OCI-LY1 (cell line): ENCODE results near the gene CPSF4L.

Source experiments
- H2AFZ ChIP-seq: fragments of 200-600 bp; sonication (generic), shearing (Covaris generic); 2 replicates; pipeline ENCODE4 v1.6.0; 2014; ENCODE audit warnings: antibody characterized with exemption, mild to moderate bottlenecking, low read length
- H3F3A ChIP-seq: fragments of 200-600 bp; sonication (generic), shearing (Covaris generic); 2 replicates; pipeline ENCODE4 v1.6.0; 2014; ENCODE audit warnings: mild to moderate bottlenecking, antibody characterized with exemption, low read length, moderate library complexity; ENCODE audit not compliant: insufficient read depth
- H3K27ac ChIP-seq: fragments of 200-600 bp; sonication (generic); 2 replicates; pipeline ENCODE4 v1.5.1; 2014; ENCODE audit warnings: low read length, mixed run types, mild to moderate bottlenecking, low read depth; ENCODE audit not compliant: poor library complexity, severe bottlenecking
- H3K27me3 ChIP-seq: fragments of 200-600 bp; sonication (generic); 2 replicates; pipeline ENCODE4 v1.6.0; 2014; ENCODE audit warnings: antibody characterized with exemption, mild to moderate bottlenecking, low read length, moderate library complexity; ENCODE audit not compliant: insufficient read depth
- H3K36me3 ChIP-seq: fragments of 200-600 bp; sonication (generic); 2 replicates; pipeline ENCODE4 v1.6.1; 2014; ENCODE audit warnings: mild to moderate bottlenecking, antibody characterized with exemption, low read length, moderate library complexity, mixed read lengths; ENCODE audit not compliant: insufficient read depth
- H3K4me1 ChIP-seq: fragments of 200-600 bp; sonication (generic); 2 replicates; pipeline ENCODE4 v1.5.1; 2014; ENCODE audit warnings: mild to moderate bottlenecking, low read length, moderate library complexity; ENCODE audit not compliant: insufficient read depth, severe bottlenecking
- H3K4me2 ChIP-seq: fragments of 200-600 bp; sonication (generic), shearing (Covaris generic); 2 replicates; pipeline ENCODE4 v1.6.1; 2014; ENCODE audit warnings: low read length
- H3K4me3 ChIP-seq: fragments of 200-600 bp; sonication (generic); 2 replicates; pipeline ENCODE4 v1.5.1; 2014; ENCODE audit warnings: low read length, low read depth, mild to moderate bottlenecking, mixed read lengths; ENCODE audit not compliant: poor library complexity, severe bottlenecking
- H3K79me2 ChIP-seq: fragments of 200-600 bp; shearing (Covaris generic); 2 replicates; pipeline ENCODE4 v1.6.1; 2016; ENCODE audit warnings: mixed run types, low read length, mixed read lengths; ENCODE audit not compliant: insufficient read depth
- H3K9ac ChIP-seq: fragments of 200-600 bp; sonication (generic), shearing (Covaris generic); 2 replicates; pipeline ENCODE4 v1.6.1; 2014; ENCODE audit warnings: mild to moderate bottlenecking, low read length, mixed read lengths
- H3K9me2 ChIP-seq: fragments of 200-600 bp; sonication (generic), shearing (Covaris generic); 2 replicates; pipeline ENCODE4 v1.6.1; 2014; ENCODE audit warnings: low read depth, mild to moderate bottlenecking, low read length, mixed read lengths
- H3K9me3 ChIP-seq: fragments of 200-600 bp; shearing (Covaris generic); 2 replicates; pipeline ENCODE4 v1.6.1; 2014; ENCODE audit warnings: low read length, mixed read lengths
- H4K20me1 ChIP-seq: fragments of 200-600 bp; sonication (generic), shearing (Covaris generic); 2 replicates; pipeline ENCODE4 v1.6.0; 2016; ENCODE audit warnings: mild to moderate bottlenecking, low read length; ENCODE audit not compliant: insufficient read depth
- CTCF ChIP-seq: fragments of 200-600 bp; sonication (generic), shearing (Covaris generic); IDR thresholded peaks from 2 replicates; pipeline ENCODE4 v1.5.1; 2017; ENCODE audit warnings: mild to moderate bottlenecking, antibody characterized with exemption, low read length, moderate library complexity, mixed read lengths
- EZH2 ChIP-seq: fragments of 200-600 bp; sonication (generic), shearing (Covaris generic); IDR thresholded peaks from 2 replicates; pipeline ENCODE4 v1.8.0; 2017; ENCODE audit warnings: borderline replicate concordance, mixed run types, mild to moderate bottlenecking, antibody characterized with exemption, low read length, moderate library complexity, mixed read lengths

CPSF4L gene

GRCh38 chr17:73269329-73269615 is 7.6 kb upstream of the CPSF4L start:
- Histone ChIP-seq H3K4me1 (no peaks in the 10 kb centered on the region), H3K4me2 (no peak overlapping the region), H4K20me1 (no peaks in the 10 kb centered on the region), H3K9ac (no peak overlapping the region), H3K79me2 (no peaks in the 10 kb centered on the region), H3K27ac (no peak overlapping the region), H3K36me3 (no peaks in the 10 kb centered on the region), H3K27me3 (no peaks in the 10 kb centered on the region; the same call in 1 of the 2 replicates), H3F3A (no peaks in the 10 kb centered on the region), H2AFZ (no peak overlapping the region), H3K9me3 (no peaks in the 10 kb centered on the region), H3K4me3 (no peak overlapping the region), H3K9me2 (no peaks in the 10 kb centered on the region)
- TF ChIP-seq EZH2 (no peak), CTCF (no peak)

GRCh38 chr17:73268582-73269328 is 7.1 kb upstream of the CPSF4L start:
- no peaks in the 10 kb centered on the region for H3K4me1 ChIP-seq
- H3K27me3 ChIP-seq = no peaks in the 10 kb centered on the region; the same call in 1 of the 2 replicates
- H3K79me2 ChIP-seq = no peaks in the 10 kb centered on the region
- H2AFZ ChIP-seq = no peak overlapping the region
- H3K9me3 ChIP-seq = no peaks in the 10 kb centered on the region
- H3K9ac ChIP-seq = no peak overlapping the region
- no peaks in the 10 kb centered on the region for H4K20me1 ChIP-seq
- H3K4me2 ChIP-seq = no peak overlapping the region
- no peaks in the 10 kb centered on the region for H3K9me2 ChIP-seq
- H3K36me3 ChIP-seq = no peaks in the 10 kb centered on the region
- H3K4me3 ChIP-seq = no peak overlapping the region
- no peak overlapping the region for H3K27ac ChIP-seq
- TF ChIP-seq EZH2 (no peak), CTCF (no peak)
- H3F3A ChIP-seq = no peaks in the 10 kb centered on the region

GRCh38 chr17:73267648-73268537 is 6.2 kb upstream of the CPSF4L start:
- Histone ChIP-seq H3K9ac (no peak overlapping the region), H4K20me1 (no peaks in the 10 kb centered on the region), H3K9me2 (no peaks in the 10 kb centered on the region), H3K4me3 (no peak overlapping the region), H3K27ac (no peak overlapping the region), H3F3A (no peaks in the 10 kb centered on the region), H3K9me3 (no peaks in the 10 kb centered on the region), H2AFZ (no peak overlapping the region), H3K79me2 (no peaks in the 10 kb centered on the region), H3K4me1 (no peaks in the 10 kb centered on the region), H3K36me3 (no peaks in the 10 kb centered on the region), H3K27me3 (peaks cover 3% of the 10 kb centered on the region; the same call in 1 of the 2 replicates), H3K4me2 (no peak overlapping the region)
- no peak for TF ChIP-seq CTCF
- TF ChIP-seq EZH2 = no peak
